ENCODE results near the gene GRIN3A.

- TF ChIP-seq CTCF (IDR thresholded peaks at IDR 0.05) (no peak), POLR2A (IDR thresholded peaks at IDR 0.05) (no peak)
These were observed 211.4 kb downstream of the GRIN3A start for GRCh38 chr9:101527066-101527465.

Data from heart left ventricle (tissue), 13 donors.